Esophagus muscularis mucosa (tissue), 3 donors: ENCODE data around the gene EDARADD.
"Not testable (repeated sequence)": the region's sequence is repeated elsewhere in the genome, so short reads cannot be mapped to it uniquely, and the experiment has no call there.

Experiments
- CTCF ChIP-seq, 3 experiments: fragments of 200-600 bp in 2 of 3; fragments of 450-650 bp in 1 of 3; sonication (generic) in 2 of 3; IDR thresholded peaks; one replicate each; pipeline ENCODE4 v1.5.1; 2017 to 2019; ENCODE audit warnings: antibody characterized with exemption in 3 of 3, mild to moderate bottlenecking in 2 of 3, moderate library complexity in 1 of 3
- POLR2A ChIP-seq: fragments of 450-650 bp; IDR thresholded peaks from one replicate; pipeline ENCODE4 v1.6.1; 2017; ENCODE audit warnings: antibody characterized with exemption, moderate library complexity, mild to moderate bottlenecking, low read depth

GRCh38 chr1:236366681-236367080 lies 27.4 kb upstream of the EDARADD start:
- TF ChIP-seq CTCF (IDR thresholded peaks at IDR 0.05); POLR2A: not testable (repeated sequence)
